CD4-positive, alpha-beta T cell (primary cell): ENCODE results near the gene TAF4. TPM values are rescaled to one million over a fixed set of nuclear protein-coding genes. Genes with fewer than 3 reads are reported as not detected.

Source experiments
- ATAC-seq: fragments of 200-7000 bp; cut with Tn5 transposase; one replicate; pipeline ENCODE4 v1.10.0; 2022; ENCODE audit warnings: mild to moderate bottlenecking; ENCODE audit not compliant: poor library complexity
- CTCF ChIA-PET: fragments of 350-600 bp; sonication (Branson Sonifier 250); formaldehyde crosslinking; loops from one replicate; lab custom pipeline; 2021; ENCODE audit warnings: antibody characterized with exemption, inconsistent platforms; lab: Charles Lee
- POLR2A ChIA-PET: fragments of 350-600 bp; sonication (Branson Sonifier 250); formaldehyde crosslinking; loops from one replicate; lab custom pipeline; 2021; ENCODE audit warnings: antibody characterized with exemption, inconsistent platforms; lab: Charles Lee
- DNase-seq, 14 experiments: peaks; one replicate each; pipeline ENCODE4 v3.0.0-alpha.2; 2013 to 2020; ENCODE audit warnings: mixed read lengths in 2 of 14
- H3K27ac ChIP-seq, 2 donors: one replicate each; pipeline versions ENCODE4 v1.5.1 to v1.7.0; 2013; ENCODE audit warnings: low read length in 2 of 2, low read depth in 1 of 2, mild to moderate bottlenecking in 1 of 2
- H3K27me3 ChIP-seq, 2 experiments: 1 replicate in 1 of 2; 2 replicates in 1 of 2; pipeline versions ENCODE4 v1.6.1 to v1.7.0; 2013; ENCODE audit warnings: low read length in 2 of 2, control low read depth in 1 of 2, mild to moderate bottlenecking in 1 of 2, moderate library complexity in 1 of 2; ENCODE audit not compliant: insufficient read depth in 2 of 2, control insufficient read depth in 1 of 2
- H3K36me3 ChIP-seq: one replicate; pipeline ENCODE4 v1.6.1; 2013; ENCODE audit warnings: low read length, control low read depth; ENCODE audit not compliant: insufficient read depth
- H3K4me1 ChIP-seq: one replicate; pipeline ENCODE4 v1.6.1; 2013; ENCODE audit warnings: low read length, control low read depth; ENCODE audit not compliant: insufficient read depth
- H3K4me3 ChIP-seq: one replicate; pipeline ENCODE4 v1.5.1; 2013; ENCODE audit warnings: mild to moderate bottlenecking, low read length, moderate library complexity
- H3K9me3 ChIP-seq, 2 experiments: 1 replicate in 1 of 2; 2 replicates in 1 of 2; pipeline versions ENCODE4 v1.6.1 to v1.7.0; 2013; ENCODE audit warnings: low read length in 2 of 2, mild to moderate bottlenecking in 2 of 2, control low read depth in 1 of 2, moderate library complexity in 1 of 2; ENCODE audit not compliant: control insufficient read depth in 1 of 2, insufficient read depth in 1 of 2
- H3K27ac Mint-ChIP-seq: one replicate; pipeline ENCODE4 v1.8.0; 2020; ENCODE audit warnings: mixed read lengths
- H3K27me3 Mint-ChIP-seq: one replicate; pipeline ENCODE4 v1.8.0; 2021; ENCODE audit warnings: mixed read lengths
- H3K36me3 Mint-ChIP-seq: one replicate; pipeline ENCODE4 v1.8.0; 2021; ENCODE audit warnings: low read depth, mixed read lengths
- H3K4me1 Mint-ChIP-seq: one replicate; pipeline ENCODE4 v1.8.0; 2021; ENCODE audit warnings: low read depth, mixed read lengths
- H3K4me3 Mint-ChIP-seq: one replicate; pipeline ENCODE4 v1.8.0; 2020; ENCODE audit warnings: mild to moderate bottlenecking, mixed read lengths
- H3K9me3 Mint-ChIP-seq: one replicate; pipeline ENCODE4 v1.8.0; 2020; ENCODE audit warnings: mixed read lengths
- intact Hi-C, 2 experiments: fragments of 100-400 bp; cut with DNase I in 1 of 2; cut with micrococcal nuclease in 1 of 2; formaldehyde crosslinking; loops; one replicate each; pipeline versions ENCODE4 v1.15.1 to v1.9.0; 2023 to 2025; cut with DNase I, micrococcal nuclease
- total RNA-seq, 174 experiments: library from RNA in 2 of 174; stranded (reverse) in 2 of 174; gene quantifications; one replicate each; pipeline ENCODE4 v1.2.3 and lab custom pipeline; 2021 to 2026
- TF ChIP-seq, protein P1 (sequence below): fragments of 200-600 bp; IDR thresholded peaks from one replicate; pipeline ENCODE4 v1.8.0; 2022; ENCODE audit warnings: antibody characterized with exemption, mild to moderate bottlenecking

The TAF4 gene
- total RNA-seq, 2 experiments from 2014 or later: 11.1 to 12.5 TPM

DNA sequence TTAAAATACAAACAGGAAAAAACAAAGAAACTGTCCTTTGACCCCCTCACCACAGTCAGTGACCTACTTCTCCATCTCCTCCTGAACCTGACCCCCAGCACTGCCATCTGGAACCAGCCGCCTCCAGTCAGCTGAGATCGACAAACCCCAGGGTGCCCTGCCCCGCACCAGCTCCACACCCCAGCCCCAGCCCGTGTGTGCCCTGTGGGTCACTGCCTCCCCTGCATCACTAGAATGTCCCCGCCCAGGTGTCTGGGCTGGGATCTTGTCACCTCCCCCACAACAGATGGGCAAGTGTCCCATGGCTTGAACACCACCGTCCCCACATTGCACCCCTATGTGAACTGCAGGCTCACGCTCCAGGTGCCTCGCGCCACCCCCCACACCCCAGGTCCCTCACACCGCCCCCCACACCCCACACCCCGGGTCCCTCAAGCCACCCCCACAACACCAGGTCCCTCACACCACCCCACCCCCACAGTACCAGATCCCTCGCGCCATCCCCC lies 13.3 kb downstream of the TAF4 start:
- TF ChIP-seq, protein P1, sequence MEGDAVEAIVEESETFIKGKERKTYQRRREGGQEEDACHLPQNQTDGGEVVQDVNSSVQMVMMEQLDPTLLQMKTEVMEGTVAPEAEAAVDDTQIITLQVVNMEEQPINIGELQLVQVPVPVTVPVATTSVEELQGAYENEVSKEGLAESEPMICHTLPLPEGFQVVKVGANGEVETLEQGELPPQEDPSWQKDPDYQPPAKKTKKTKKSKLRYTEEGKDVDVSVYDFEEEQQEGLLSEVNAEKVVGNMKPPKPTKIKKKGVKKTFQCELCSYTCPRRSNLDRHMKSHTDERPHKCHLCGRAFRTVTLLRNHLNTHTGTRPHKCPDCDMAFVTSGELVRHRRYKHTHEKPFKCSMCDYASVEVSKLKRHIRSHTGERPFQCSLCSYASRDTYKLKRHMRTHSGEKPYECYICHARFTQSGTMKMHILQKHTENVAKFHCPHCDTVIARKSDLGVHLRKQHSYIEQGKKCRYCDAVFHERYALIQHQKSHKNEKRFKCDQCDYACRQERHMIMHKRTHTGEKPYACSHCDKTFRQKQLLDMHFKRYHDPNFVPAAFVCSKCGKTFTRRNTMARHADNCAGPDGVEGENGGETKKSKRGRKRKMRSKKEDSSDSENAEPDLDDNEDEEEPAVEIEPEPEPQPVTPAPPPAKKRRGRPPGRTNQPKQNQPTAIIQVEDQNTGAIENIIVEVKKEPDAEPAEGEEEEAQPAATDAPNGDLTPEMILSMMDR: no peak
- Histone ChIP-seq H3K4me3 (no peak overlapping the region), H3K27ac (no peak overlapping the region), H3K9me3 (no peaks in the 10 kb centered on the region), H3K36me3 (peaks cover 6% of the 10 kb centered on the region), H3K4me1 (peaks cover 33% of the 10 kb centered on the region), H3K27me3 (no peaks in the 10 kb centered on the region)
- intact Hi-C loops: no loop called here
- H3K4me1 Mint-ChIP-seq: peaks cover 48% of the 10 kb centered on the region
- H3K4me3 Mint-ChIP-seq: no peak overlapping the region
- ChIA-PET POLR2A (no interaction called here), CTCF (no interaction called here)
- H3K36me3 Mint-ChIP-seq: peaks cover 14% of the 10 kb centered on the region
- peak overlapping the region; percentile 36 for H3K27ac Mint-ChIP-seq
- no peak for ATAC-seq
- H3K27me3 Mint-ChIP-seq: no peaks in the 10 kb centered on the region
- no peak for DNase-seq
- no peaks in the 10 kb centered on the region for H3K9me3 Mint-ChIP-seq

DNA sequence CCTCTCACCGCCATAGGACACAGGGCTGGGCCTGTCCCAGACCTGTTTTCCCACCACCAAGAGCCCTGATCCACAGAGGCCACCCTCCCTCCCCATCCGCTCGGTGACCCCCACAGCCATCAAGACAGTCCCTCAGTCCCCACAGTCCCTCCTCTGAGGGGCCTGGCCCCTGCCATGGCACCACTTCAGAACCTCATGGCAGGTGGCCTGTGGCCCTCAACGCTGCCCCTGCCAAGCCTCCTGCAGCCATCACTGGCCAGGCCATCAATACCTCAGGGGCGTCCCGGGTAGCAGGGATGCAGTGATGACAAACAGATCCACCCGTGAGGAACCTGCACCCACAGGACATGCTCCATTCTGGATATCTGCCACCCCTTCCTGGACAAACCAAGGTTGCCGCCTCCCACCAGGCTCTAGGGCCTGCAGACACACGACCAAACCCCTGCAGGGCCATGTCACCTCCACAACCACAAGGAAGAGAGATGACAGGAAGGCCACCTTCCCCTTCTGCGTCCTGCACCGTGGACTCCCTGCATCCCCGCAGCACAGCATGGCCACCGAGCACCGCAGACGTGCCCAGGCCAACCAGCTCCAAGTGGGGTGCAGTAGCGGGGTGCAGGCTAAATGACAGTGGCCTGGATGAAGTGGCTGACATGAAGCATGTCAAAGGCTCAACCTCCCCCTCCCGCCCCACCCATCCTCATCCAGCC lies 14.0 kb downstream of the TAF4 start:
- peaks cover 47% of the 10 kb centered on the region for H3K4me1 Mint-ChIP-seq
- no peak overlapping the region for H3K27ac Mint-ChIP-seq
- Histone ChIP-seq H3K4me3 (no peak overlapping the region), H3K36me3 (peaks cover 6% of the 10 kb centered on the region), H3K27me3 (no peaks in the 10 kb centered on the region), H3K27ac (no peak overlapping the region), H3K9me3 (no peaks in the 10 kb centered on the region), H3K4me1 (peaks cover 27% of the 10 kb centered on the region)
- peaks cover 18% of the 10 kb centered on the region for H3K36me3 Mint-ChIP-seq
- TF ChIP-seq, protein P1: no peak
- ChIA-PET POLR2A (no interaction called here), CTCF (no interaction called here)
- ATAC-seq (no peak), DNase-seq (no peak)
- H3K27me3 Mint-ChIP-seq: no peaks in the 10 kb centered on the region
- no peaks in the 10 kb centered on the region for H3K9me3 Mint-ChIP-seq
- no peak overlapping the region for H3K4me3 Mint-ChIP-seq
- intact Hi-C loops: no loop called here

DNA sequence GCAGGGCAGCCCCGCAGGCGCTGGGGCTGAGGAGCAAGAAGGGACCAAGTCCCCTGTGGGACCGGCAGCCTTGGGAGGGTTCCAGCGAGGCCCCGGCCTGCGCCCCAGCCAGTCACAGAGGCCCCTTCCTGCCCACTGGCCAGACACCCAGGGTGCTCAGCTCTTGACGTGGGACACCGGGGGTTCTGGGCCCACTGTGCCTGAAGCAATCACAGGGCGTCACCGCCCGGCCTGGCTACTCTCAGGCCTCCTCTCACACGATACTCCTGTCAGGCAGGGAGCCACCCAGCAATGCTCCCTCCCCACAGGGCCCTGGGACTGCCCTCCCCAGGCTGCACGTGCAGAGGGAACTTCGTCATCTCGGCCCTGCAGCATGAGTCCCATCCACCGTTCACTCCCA lies 14.5 kb downstream of the TAF4 start:
- DNase-seq: no peak
- H3K4me1 Mint-ChIP-seq: peaks cover 47% of the 10 kb centered on the region
- Histone ChIP-seq H3K27me3 (no peaks in the 10 kb centered on the region), H3K4me3 (no peak overlapping the region), H3K36me3 (peaks cover 6% of the 10 kb centered on the region), H3K9me3 (no peaks in the 10 kb centered on the region), H3K4me1 (peaks cover 26% of the 10 kb centered on the region), H3K27ac (no peak overlapping the region)
- no peaks in the 10 kb centered on the region for H3K9me3 Mint-ChIP-seq
- TF ChIP-seq, protein P1: no peak
- CTCF ChIA-PET: no interaction called here
- intact Hi-C loops: no loop called here
- no peak overlapping the region for H3K4me3 Mint-ChIP-seq
- POLR2A ChIA-PET: no interaction called here
- ATAC-seq: no peak
- no peaks in the 10 kb centered on the region for H3K27me3 Mint-ChIP-seq
- H3K27ac Mint-ChIP-seq: no peak overlapping the region
- peaks cover 20% of the 10 kb centered on the region for H3K36me3 Mint-ChIP-seq
